ENCODE results near the gene AOPEP. TPM values are rescaled to one million over a fixed set of nuclear protein-coding genes. Genes with fewer than 3 reads are reported as not detected.

The AOPEP gene
- polyA plus RNA-seq, 6 donors from 2014 or later: 5.2 to 11.8 (median 8.2) TPM

DNA sequence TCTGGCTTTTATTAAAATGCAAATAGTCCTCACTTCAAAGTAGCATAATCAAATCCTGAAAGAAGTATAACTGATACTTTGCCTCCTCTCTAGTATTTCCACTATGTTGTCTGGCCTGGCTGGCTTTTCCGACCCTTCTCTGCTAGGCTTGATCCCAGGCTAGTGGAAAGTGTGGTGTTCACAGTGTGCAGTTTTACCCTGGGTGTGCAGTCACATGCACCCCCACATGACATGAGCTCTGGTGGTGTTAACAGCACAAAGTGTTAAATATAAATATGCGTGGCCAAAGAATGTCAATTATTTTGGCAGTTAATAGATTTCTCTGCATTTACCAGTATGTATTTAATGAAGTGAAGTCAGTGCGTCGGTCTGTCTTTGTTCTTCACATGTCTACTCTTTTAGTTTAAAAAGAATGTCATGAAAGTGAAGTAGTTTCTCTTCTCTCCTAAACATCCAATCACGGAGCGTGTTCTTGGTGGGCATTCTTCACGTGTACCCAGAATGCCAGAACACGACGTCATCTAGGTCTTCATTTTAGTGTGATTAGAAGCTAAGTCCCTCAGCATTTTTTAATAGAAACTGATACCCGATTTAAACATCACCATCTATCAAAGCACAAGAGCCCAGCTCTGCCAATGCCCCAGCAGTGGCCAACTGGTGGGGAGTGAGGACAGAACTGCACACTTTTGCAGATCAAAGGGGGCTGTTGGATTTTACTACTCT is 304.6 kb downstream of the AOPEP start:
- Mint-ChIP-seq H3K27me3 (peaks cover 0 to 4% (median 0%) of the 10 kb centered on the region in 3 donors), H3K36me3 (peaks cover 0 to 11% of the 10 kb centered on the region in 2 donors), H3K4me3 (no peak overlapping the region), H3K27ac (peak overlapping the region in 1 of 6 donors; percentile 5), H3K9me3 (no peaks in the 10 kb centered on the region), H3K4me1 (peaks cover 0 to 14% (median 0%) of the 10 kb centered on the region in 3 donors)
- DNase-seq: no peak
- no peak for ATAC-seq (ENCODE audit: low read depth in 2 of 2)

- DNase-seq (no peak), ATAC-seq (ENCODE audit: low read depth in 2 of 2) (no peak)
- Mint-ChIP-seq H3K4me1 (peaks cover 0 to 18% (median 5%) of the 10 kb centered on the region in 3 donors), H3K9me3 (no peaks in the 10 kb centered on the region), H3K4me3 (no peak overlapping the region), H3K27me3 (peaks cover 0 to 4% (median 0%) of the 10 kb centered on the region in 3 donors), H3K27ac (peak overlapping the region in 1 of 6 donors; percentile 40), H3K36me3 (peaks cover 0 to 11% of the 10 kb centered on the region in 2 donors)
These were observed 305.4 kb downstream of the AOPEP start for GRCh38 chr9:95031711-95032461.

- Mint-ChIP-seq H3K4me3 (no peak overlapping the region), H3K9me3 (no peaks in the 10 kb centered on the region), H3K27me3 (peaks cover 0 to 4% (median 0%) of the 10 kb centered on the region in 3 donors), H3K4me1 (peaks cover 0 to 18% (median 5%) of the 10 kb centered on the region in 3 donors), H3K36me3 (peaks cover 0 to 11% of the 10 kb centered on the region in 2 donors), H3K27ac (peak overlapping the region in 1 of 6 donors; percentile 13)
- ATAC-seq (ENCODE audit: low read depth in 2 of 2) (no peak), DNase-seq (no peak)
These were observed 306.3 kb downstream of the AOPEP start for GRCh38 chr9:95032580-95033341.

- Mint-ChIP-seq H3K4me1 (peaks cover 0 to 18% (median 5%) of the 10 kb centered on the region in 3 donors), H3K27ac (no peak overlapping the region), H3K4me3 (no peak overlapping the region), H3K27me3 (peaks cover 0 to 4% (median 0%) of the 10 kb centered on the region in 3 donors), H3K9me3 (no peaks in the 10 kb centered on the region), H3K36me3 (peaks cover 0 to 11% of the 10 kb centered on the region in 2 donors)
- DNase-seq: no peak
- ATAC-seq (ENCODE audit: low read depth in 2 of 2): no peak
These were observed 309.3 kb downstream of the AOPEP start for GRCh38 chr9:95035846-95036245.

- Mint-ChIP-seq H3K4me3 (no peak overlapping the region), H3K4me1 (peaks cover 0 to 16% (median 5%) of the 10 kb centered on the region in 3 donors), H3K27me3 (peaks cover 0 to 4% (median 0%) of the 10 kb centered on the region in 3 donors), H3K27ac (peak overlapping the region in 2 of 6 donors; percentile 65 to 82), H3K9me3 (no peaks in the 10 kb centered on the region), H3K36me3 (peaks cover 0 to 11% of the 10 kb centered on the region in 2 donors)
- DNase-seq: no peak
- ATAC-seq (ENCODE audit: low read depth in 2 of 2): no peak
These were observed 310.2 kb downstream of the AOPEP start for GRCh38 chr9:95036676-95037075.

DNA sequence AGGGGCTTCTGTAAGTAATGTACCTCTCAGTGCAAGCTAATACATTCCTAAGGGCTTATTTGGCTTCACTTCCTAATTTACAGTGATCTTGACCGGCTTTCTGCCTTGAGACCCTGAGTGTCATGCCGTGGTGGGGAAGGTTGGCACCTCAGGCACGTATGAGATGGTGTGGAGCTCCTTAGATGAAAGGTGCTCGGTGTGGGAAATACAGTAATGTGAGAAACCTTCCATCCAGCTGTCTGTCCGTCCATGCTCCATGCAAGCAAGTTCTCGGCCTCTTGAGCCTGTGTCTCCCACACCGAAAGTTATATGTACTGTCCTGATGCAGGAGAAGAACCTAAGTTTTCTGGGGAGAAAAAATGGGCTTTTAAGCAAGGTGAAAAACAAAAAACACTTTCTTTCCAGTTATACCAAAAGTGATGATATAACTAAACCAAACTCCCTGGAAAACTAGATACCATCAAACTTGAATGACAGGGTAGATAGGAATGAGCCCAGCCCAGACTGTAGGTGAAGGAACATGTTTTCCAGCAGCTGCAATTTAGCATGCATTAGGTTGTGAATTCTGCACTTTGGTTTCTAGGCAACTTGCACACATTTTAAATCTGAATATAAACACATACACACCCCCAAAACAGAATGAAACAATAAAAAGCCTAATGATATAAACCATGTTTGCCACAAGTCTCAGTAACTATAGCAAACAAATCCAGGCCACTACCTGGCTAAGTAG is 311.5 kb downstream of the AOPEP start:
- peaks cover 0 to 7% (median 5%) of the 10 kb centered on the region in 3 donors for H3K4me1 Mint-ChIP-seq
- H3K9me3 Mint-ChIP-seq: no peaks in the 10 kb centered on the region
- ATAC-seq (ENCODE audit: low read depth in 2 of 2) (no peak), DNase-seq (no peak)
- H3K4me3 Mint-ChIP-seq: no peak overlapping the region
- peaks cover 0 to 4% (median 0%) of the 10 kb centered on the region in 3 donors for H3K27me3 Mint-ChIP-seq
- H3K27ac Mint-ChIP-seq: no peak overlapping the region
- peaks cover 0 to 11% of the 10 kb centered on the region in 2 donors for H3K36me3 Mint-ChIP-seq

- Mint-ChIP-seq H3K27ac (no peak overlapping the region), H3K9me3 (no peaks in the 10 kb centered on the region), H3K4me3 (no peak overlapping the region), H3K27me3 (no peaks in the 10 kb centered on the region), H3K4me1 (peaks cover 0 to 5% (median 4%) of the 10 kb centered on the region in 3 donors), H3K36me3 (peaks cover 0 to 11% of the 10 kb centered on the region in 2 donors)
- ATAC-seq (ENCODE audit: low read depth in 2 of 2) (no peak), DNase-seq (no peak)
These were observed 312.2 kb downstream of the AOPEP start for GRCh38 chr9:95038666-95039065.

DNA sequence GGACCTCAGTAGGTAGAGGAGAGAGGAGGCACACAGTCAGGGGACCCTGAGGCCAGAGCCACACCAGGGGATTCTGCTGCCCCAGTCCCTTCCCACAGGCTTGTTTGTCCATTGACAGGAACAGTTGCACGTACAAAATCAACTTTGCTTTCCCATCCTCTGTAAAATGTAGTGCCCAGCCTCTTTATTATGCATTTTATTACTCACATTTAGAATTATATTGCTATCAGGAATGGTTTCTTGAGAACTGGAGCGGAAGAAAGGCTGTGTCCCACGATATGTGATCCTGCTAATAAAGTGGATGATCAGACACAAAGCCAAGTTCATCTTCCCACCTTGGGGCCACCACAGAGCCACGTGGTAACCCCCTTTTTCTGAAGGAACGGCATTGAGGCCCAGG is 313.6 kb downstream of the AOPEP start:
- no peak overlapping the region for H3K27ac Mint-ChIP-seq
- no peak for ATAC-seq (ENCODE audit: low read depth in 2 of 2)
- peaks cover 0 to 5% (median 4%) of the 10 kb centered on the region in 3 donors for H3K4me1 Mint-ChIP-seq
- H3K27me3 Mint-ChIP-seq: peaks cover 0 to 5% (median 4%) of the 10 kb centered on the region in 3 donors
- no peak overlapping the region for H3K4me3 Mint-ChIP-seq
- peaks cover 0 to 10% of the 10 kb centered on the region in 2 donors for H3K36me3 Mint-ChIP-seq
- no peak for DNase-seq
- H3K9me3 Mint-ChIP-seq: no peaks in the 10 kb centered on the region

- Mint-ChIP-seq H3K4me1 (peaks cover 2 to 4% (median 4%) of the 10 kb centered on the region in 3 donors), H3K36me3 (peaks cover 0 to 10% of the 10 kb centered on the region in 2 donors), H3K27me3 (peaks cover 4 to 14% (median 11%) of the 10 kb centered on the region in 3 donors), H3K9me3 (no peaks in the 10 kb centered on the region), H3K4me3 (no peak overlapping the region), H3K27ac (no peak overlapping the region)
- ATAC-seq (ENCODE audit: low read depth in 2 of 2) (no peak), DNase-seq (no peak)
These were observed 317.3 kb downstream of the AOPEP start for GRCh38 chr9:95043826-95044225.

- ATAC-seq (ENCODE audit: low read depth in 2 of 2): no peak
- no peaks in the 10 kb centered on the region for H3K9me3 Mint-ChIP-seq
- no peak for DNase-seq
- no peak overlapping the region for H3K27ac Mint-ChIP-seq
- peaks cover 7 to 21% (median 12%) of the 10 kb centered on the region in 3 donors for H3K27me3 Mint-ChIP-seq
- H3K4me3 Mint-ChIP-seq: peak overlapping the region in 1 of 8 donors; percentile 42
- peaks cover 4 to 7% (median 6%) of the 10 kb centered on the region in 3 donors for H3K4me1 Mint-ChIP-seq
- H3K36me3 Mint-ChIP-seq: peaks cover 0 to 10% of the 10 kb centered on the region in 2 donors
These were observed 318.4 kb downstream of the AOPEP start for GRCh38 chr9:95044731-95045508.

DNA sequence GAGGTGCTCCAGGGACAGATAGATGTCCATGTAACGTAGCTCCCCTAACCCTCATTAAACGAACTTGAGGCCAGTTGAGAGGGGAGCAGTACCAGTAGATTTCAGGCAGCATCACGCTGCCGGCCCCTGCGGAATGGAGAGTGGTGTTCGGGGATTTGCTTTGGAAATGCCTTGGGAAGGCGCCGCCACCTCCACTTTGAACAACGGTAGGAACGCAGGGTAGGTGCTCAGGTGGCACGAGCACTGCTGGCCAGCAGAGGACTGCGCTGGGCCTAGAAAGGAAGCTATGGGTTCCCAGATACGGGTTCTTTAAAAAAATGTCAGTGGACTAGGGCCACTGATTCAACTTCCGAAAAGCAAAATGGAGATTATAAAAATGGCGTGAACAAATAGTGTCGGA is 319.3 kb downstream of the AOPEP start:
- H3K36me3 Mint-ChIP-seq: peaks cover 0 to 10% of the 10 kb centered on the region in 2 donors
- H3K9me3 Mint-ChIP-seq: no peaks in the 10 kb centered on the region
- H3K27me3 Mint-ChIP-seq: peaks cover 12 to 21% (median 14%) of the 10 kb centered on the region in 3 donors
- peak overlapping the region in 1 of 6 donors; percentile 30 for H3K27ac Mint-ChIP-seq
- peaks cover 4 to 7% (median 6%) of the 10 kb centered on the region in 3 donors for H3K4me1 Mint-ChIP-seq
- H3K4me3 Mint-ChIP-seq: peak overlapping the region in 1 of 8 donors; percentile 15
- no peak for DNase-seq
- ATAC-seq (ENCODE audit: low read depth in 2 of 2): no peak
